ENCODE measurements around the gene HIVEP3. TPM values are rescaled to one million over a fixed set of nuclear protein-coding genes. Genes with fewer than 3 reads are reported as not detected.

HIVEP3 gene
- polyA plus RNA-seq, 3 donors = 1.3 to 18.5 (median 4.6) TPM

DNA sequence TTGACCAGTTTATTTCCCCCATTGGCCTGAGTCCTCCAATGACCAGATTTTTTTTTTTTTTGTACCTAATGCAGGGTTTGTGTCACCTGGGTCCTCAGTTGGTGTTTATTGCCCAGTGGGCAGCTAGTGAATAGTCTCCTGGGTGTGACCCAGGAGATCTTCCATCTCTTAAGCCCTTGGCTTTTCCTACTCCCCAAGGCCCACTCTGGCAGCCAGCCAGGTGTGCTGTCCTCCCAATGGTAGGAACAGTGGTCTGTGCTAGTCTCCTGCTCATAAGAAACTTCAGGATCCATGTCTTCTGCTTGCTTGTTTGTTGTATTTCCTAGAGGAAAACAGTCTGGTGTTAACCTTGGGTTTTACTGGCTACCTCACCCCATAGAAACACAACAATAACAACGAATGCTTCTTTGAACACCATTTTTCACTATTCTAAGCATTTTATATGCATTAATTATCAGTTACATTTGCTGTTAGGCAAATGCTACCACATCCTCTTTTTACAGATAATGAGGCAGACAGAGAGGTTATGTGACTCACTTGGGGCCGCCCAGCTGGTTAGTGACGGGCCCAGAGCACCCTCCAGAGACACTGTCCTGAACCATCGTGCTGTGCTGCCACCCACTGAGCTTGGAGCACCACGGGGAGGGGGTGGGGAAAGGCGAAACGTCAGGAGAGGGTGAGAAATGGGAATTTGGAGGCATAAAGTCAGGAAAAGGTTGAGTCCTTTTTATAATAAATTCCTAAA, 107.5 kb downstream of the HIVEP3 start:
- no peak overlapping the region for H3K27ac ChIP-seq (ENCODE audit: low read depth, low read length)
- 63 to 71% (median 67%) methylated on average over 7 of the region's 7 CpGs for WGBS, 3 donors

DNA sequence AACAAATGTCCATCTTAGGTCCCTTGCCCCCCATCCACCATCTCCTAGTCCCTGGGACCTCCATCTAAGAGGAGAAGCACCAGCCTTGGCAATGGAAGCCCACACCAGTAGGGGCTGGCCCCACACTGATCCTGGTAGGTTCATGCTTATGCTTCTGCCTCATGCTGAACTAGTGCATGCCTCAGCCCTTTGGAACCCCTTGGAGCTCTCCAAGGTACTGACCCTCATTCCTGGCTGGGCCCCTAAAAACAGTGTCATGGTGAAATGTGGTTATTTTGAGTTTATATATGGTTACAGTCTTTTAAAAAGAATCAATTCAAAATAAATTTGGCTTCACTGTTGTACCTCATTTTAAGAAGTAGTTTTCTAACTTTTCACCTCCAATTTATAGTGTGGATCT, 108.3 kb downstream of the HIVEP3 start:
- no peak overlapping the region for H3K27ac ChIP-seq (ENCODE audit: low read depth, low read length)

- WGBS, 3 donors = 44 to 76% (median 51%) methylated on average over 3 of the region's 3 CpGs
- no peak overlapping the region for H3K27ac ChIP-seq (ENCODE audit: low read depth, low read length)
Observed at GRCh38 chr1:41809692-41810091, 109.0 kb downstream of the HIVEP3 start.

GRCh38 chr1:41807390-41807789, 111.3 kb downstream of the HIVEP3 start:
- 84 to 95% (median 92%) methylated on average over 6 of the region's 6 CpGs for WGBS, 3 donors
- H3K27ac ChIP-seq (ENCODE audit: low read depth, low read length) = no peak overlapping the region

DNA sequence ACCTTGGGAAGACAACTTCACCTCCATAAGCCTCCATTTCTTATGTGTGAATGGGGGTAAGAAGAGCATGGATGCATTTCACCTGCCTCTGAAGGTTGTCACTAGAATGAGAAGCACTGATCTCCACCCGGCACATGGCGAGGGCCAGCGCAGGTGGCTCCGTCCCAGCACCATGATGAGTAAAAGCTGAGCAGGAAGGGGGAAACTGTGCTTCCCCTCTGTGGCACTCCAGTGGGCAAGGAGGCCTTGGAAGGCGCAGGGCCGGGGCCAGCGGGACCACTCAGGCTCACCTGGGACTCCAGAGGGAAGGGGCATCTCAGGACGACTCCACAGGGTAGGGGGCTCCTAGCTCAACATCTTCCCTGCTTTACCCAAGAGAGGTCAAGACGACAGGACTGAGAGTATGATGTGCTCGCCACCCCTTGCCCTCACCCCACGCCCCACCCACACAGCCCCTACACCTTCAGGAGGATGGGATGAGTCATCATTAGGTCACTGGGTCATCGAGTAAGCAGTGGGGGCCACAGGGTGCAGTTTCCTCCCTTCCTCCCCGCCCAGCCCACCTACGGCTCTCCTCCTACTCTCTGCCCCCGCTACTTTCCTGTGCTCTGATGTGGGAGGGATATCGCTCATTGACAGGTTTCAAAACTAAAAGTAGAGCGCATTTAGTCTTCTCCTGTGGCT, 112.1 kb downstream of the HIVEP3 start:
- no peak overlapping the region for H3K27ac ChIP-seq (ENCODE audit: low read depth, low read length)
- WGBS, 3 donors = 81 to 94% (median 82%) methylated on average over 14 to 17 of the region's 17 CpGs

- no peak overlapping the region for H3K27ac ChIP-seq (ENCODE audit: low read depth, low read length)
- WGBS, 3 donors = 82 to 89% (median 88%) methylated on average over 8 of the region's 8 CpGs
Observed at GRCh38 chr1:41805771-41806471, 112.8 kb downstream of the HIVEP3 start.

DNA sequence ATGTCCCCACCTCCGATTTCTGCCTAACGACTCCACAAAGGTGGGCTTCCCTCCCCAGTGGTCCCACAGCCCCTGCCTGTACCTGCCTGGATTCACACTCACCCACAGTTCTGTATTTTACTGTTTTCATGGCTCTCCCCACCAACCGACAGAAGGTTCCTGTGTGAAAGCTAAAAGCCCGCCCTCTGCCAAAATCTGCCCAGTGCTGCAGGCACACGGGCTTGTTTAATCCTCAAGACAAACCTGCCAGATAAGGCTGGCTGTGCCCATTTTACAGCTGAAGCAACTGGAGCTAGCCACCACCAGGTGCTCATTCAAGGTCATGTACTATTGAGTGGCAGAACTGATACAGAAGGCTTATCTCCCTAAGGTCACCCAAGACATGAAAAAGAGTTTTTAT, 114.5 kb downstream of the HIVEP3 start:
- H3K27ac ChIP-seq (ENCODE audit: low read depth, low read length) = no peak overlapping the region
- 57 to 72% (median 70%) methylated on average over 5 of the region's 5 CpGs for WGBS, 3 donors

GRCh38 chr1:41803656-41804055, 115.1 kb downstream of the HIVEP3 start:
- no peak overlapping the region for H3K27ac ChIP-seq (ENCODE audit: low read depth, low read length)
- 55 to 82% (median 60%) methylated on average over 4 of the region's 4 CpGs for WGBS, 3 donors

- WGBS, 3 donors = 50 to 76% (median 51%) methylated on average over 4 of the region's 4 CpGs
- no peak overlapping the region for H3K27ac ChIP-seq (ENCODE audit: low read depth, low read length)
Observed at GRCh38 chr1:41802532-41803501, 115.9 kb downstream of the HIVEP3 start.

DNA sequence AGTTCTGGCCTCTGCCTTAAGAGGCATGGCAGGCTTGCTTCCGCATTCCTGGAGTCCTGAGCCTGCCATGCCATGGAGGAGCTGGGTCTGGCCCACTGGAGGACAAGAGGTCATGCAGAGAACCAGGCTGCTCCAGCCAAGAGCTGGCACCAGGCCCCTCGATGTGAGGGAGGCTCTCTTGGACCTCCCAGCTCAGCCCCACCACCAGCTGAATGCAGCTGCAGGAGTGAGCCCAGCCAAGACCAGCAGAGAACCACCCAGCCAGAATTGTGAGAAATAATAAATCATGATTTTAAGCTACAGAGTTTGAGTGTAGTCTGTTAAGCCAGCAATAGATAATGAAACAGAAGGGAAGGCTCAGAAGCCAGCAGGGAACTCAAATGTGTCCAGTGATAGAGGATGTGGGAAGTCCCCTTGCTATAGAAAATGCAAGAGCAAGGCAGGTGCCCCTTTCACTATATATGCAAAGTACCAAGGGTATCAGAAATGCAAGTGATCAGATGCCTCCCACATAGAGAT, 118.4 kb downstream of the HIVEP3 start:
- WGBS, 3 donors = 58 to 80% (median 62%) methylated on average over 2 of the region's 2 CpGs
- no peak overlapping the region for H3K27ac ChIP-seq (ENCODE audit: low read depth, low read length)

GRCh38 chr1:41799723-41800122, 119.0 kb downstream of the HIVEP3 start:
- 32 to 71% (median 39%) methylated on average over 2 of the region's 2 CpGs for WGBS, 3 donors

DNA sequence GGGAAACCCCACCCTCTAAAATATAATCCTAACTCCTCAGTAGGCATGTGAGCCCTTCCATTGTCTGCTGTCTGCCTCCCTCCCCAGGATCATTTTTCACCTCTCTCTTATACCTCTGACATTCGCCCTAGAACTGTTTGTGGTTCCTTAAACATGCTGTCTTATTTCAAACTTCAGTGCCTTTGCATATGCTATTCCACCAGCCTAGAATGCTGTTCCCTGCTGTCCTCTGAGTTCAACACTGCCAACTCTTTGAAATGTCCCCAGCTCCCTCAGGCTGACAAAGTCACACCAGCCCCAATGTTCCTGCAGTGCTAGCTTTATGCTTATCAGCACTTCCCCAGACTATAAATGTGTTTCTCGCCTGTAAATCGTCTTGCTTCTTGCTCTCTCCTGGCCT, 119.5 kb downstream of the HIVEP3 start:
- H3K27ac ChIP-seq (ENCODE audit: low read depth, low read length) = no peak overlapping the region
- WGBS, 3 donors = 72 to 89% (median 84%) methylated on average over 3 of the region's 3 CpGs

More at GRCh38 chr1:41799723-41800122, 119.0 kb downstream of the HIVEP3 start:
- H3K27ac ChIP-seq (ENCODE audit: low read depth, low read length) = no peak overlapping the region

DNA sequence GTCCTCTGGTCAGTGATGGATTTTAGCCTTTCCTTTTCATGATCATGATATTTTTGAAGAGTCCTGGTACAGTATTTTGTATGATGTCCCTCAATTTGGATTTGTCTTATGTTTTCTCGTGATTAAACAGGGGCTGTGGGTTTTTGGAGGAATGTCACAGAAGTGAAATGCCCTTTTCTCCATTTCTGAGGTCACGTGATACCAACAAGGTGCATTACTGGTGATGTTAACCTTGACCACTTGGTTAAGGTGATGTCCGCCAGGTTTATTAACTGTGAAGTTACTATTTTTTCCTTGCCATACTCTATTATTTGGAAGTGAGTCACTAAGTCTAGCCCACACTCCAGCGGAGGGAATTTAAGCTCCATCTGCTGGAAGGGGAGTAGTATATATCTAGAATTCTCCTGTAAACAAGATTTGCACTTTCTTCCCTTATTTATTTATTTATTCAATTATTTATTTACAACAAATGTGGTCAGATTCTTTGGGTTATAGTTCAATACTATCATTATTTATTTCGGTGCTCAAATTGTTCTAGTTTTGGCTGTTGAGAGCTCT, 123.4 kb downstream of the HIVEP3 start:
- no peak overlapping the region for H3K27ac ChIP-seq (ENCODE audit: low read depth, low read length)
- 72 to 90% (median 84%) methylated on average over 5 of the region's 5 CpGs for WGBS, 3 donors

GRCh38 chr1:41794031-41794430, 124.7 kb downstream of the HIVEP3 start:
- no peak overlapping the region for H3K27ac ChIP-seq (ENCODE audit: low read depth, low read length)
- WGBS, 3 donors = 73 to 83% (median 80%) methylated on average over 5 of the region's 5 CpGs

DNA sequence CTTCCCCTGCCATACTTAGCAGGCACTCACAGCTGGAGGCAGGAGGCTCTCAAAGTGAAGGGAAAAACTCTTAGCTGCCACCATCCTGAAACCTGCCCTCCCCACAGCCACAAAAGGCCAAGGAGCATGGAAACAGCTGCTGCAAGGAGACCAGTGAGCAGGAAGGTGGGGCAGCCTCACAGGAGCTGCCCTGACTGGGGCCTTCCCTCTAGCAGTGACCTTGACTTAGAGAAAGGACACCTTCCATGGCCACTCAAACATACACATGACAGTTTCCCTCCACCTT, 126.3 kb downstream of the HIVEP3 start:
- no peak overlapping the region for H3K27ac ChIP-seq (ENCODE audit: low read depth, low read length)

- WGBS, 3 donors = 71 to 84% (median 75%) methylated on average over 5 of the region's 5 CpGs
- no peak overlapping the region for H3K27ac ChIP-seq (ENCODE audit: low read depth, low read length)
Observed at GRCh38 chr1:41791667-41792484, 126.8 kb downstream of the HIVEP3 start.

- no peak overlapping the region for H3K27ac ChIP-seq (ENCODE audit: low read depth, low read length)
- WGBS, 3 donors = 63 to 83% (median 70%) methylated on average over 4 of the region's 4 CpGs
Observed at GRCh38 chr1:41790351-41790750, 128.4 kb downstream of the HIVEP3 start.

Measured in adipose tissue (tissue), 3 donors.